IMR-90 (cell line): ENCODE results near the gene XIAP. TPM values are rescaled to one million over a fixed set of nuclear protein-coding genes. Genes with fewer than 3 reads are reported as not detected.

ENCODE experiments used
- ATAC-seq: fragments of 200-7000 bp; cut with Tn5 transposase; 2 replicates; pipeline ENCODE4 v1.9.1; 2020; ENCODE audit warnings: low read depth, mild to moderate bottlenecking, moderate library complexity
- BruUV-seq: library from RNA; stranded (reverse); fragments of 400-500 nt; replicated peaks from 2 replicates; lab custom pipeline; 2021; lab: Mats Ljungman, UMichigan
- CTCF ChIA-PET: fragments of 300-600 bp; formaldehyde crosslinking; extraction: SDS; loops from one replicate; lab custom pipeline; 2021; ENCODE audit warnings: antibody characterized with exemption; lab: Yijun Ruan, JAX
- POLR2A ChIA-PET: fragments of 300-600 bp; sonication (Branson Sonifier 250); formaldehyde crosslinking; loops from one replicate; lab custom pipeline; 2022; ENCODE audit warnings: antibody characterized with exemption; ENCODE audit not compliant: unreplicated experiment; lab: Charles Lee
- DNase-seq: peaks from one replicate; pipeline ENCODE4 v3.0.0; 2013
- H2AFZ ChIP-seq: replicated peaks from 2 replicates; pipeline ENCODE3; 2013; ENCODE audit warnings: low read length, mild to moderate bottlenecking; ENCODE audit not compliant: poor library complexity
- H2AK5ac ChIP-seq: 2 replicates; pipeline ENCODE4 v1.6.1; 2013; ENCODE audit warnings: low read depth, low read length, inconsistent platforms
- H2AK9ac ChIP-seq: replicated peaks from 2 replicates; pipeline ENCODE3; 2013; ENCODE audit warnings: mild to moderate bottlenecking, low read depth, low read length, moderate library complexity; ENCODE audit not compliant: poor library complexity
- H2BK120ac ChIP-seq: 2 replicates; pipeline ENCODE4 v1.6.1; 2013; ENCODE audit warnings: low read depth, low read length, inconsistent platforms
- H2BK15ac ChIP-seq: 3 replicates; pipeline ENCODE4 v1.6.1; 2013; ENCODE audit warnings: low read depth, low read length, inconsistent platforms
- H2BK20ac ChIP-seq: 2 replicates; pipeline ENCODE4 v1.6.1; 2013; ENCODE audit warnings: low read depth, mild to moderate bottlenecking, inconsistent platforms, low read length, moderate library complexity
- H2BK5ac ChIP-seq: 2 replicates; pipeline ENCODE4 v1.6.1; 2013; ENCODE audit warnings: mild to moderate bottlenecking, low read depth, low read length, inconsistent platforms; ENCODE audit not compliant: poor library complexity, severe bottlenecking
- H3K14ac ChIP-seq: replicated peaks from 2 replicates; pipeline ENCODE4 v1.6.1; 2013; ENCODE audit warnings: low read depth, low read length, inconsistent platforms
- H3K18ac ChIP-seq: 2 replicates; pipeline ENCODE4 v1.6.1; 2013; ENCODE audit warnings: low read depth, low read length, control low read depth
- H3K23ac ChIP-seq: 2 replicates; pipeline ENCODE4 v1.6.1; 2013; ENCODE audit warnings: low read depth, low read length, inconsistent platforms
- H3K27ac ChIP-seq: 2 replicates; pipeline ENCODE4 v1.5.1; 2013; ENCODE audit warnings: mild to moderate bottlenecking, control low read depth, low read length; ENCODE audit not compliant: insufficient read depth
- H3K27me3 ChIP-seq: 2 replicates; pipeline ENCODE4 v1.6.1; 2013; ENCODE audit warnings: low read length; ENCODE audit not compliant: control insufficient read depth, insufficient read depth
- H3K36me3 ChIP-seq: 2 replicates; pipeline ENCODE4 v1.6.1; 2013; ENCODE audit warnings: low read length, mixed read lengths; ENCODE audit not compliant: control insufficient read depth, insufficient read depth
- H3K4ac ChIP-seq: 2 replicates; pipeline ENCODE4 v1.6.1; 2013; ENCODE audit warnings: low read depth, low read length, inconsistent platforms
- H3K4me1 ChIP-seq: 2 replicates; pipeline ENCODE4 v1.6.1; 2013; ENCODE audit warnings: low read length, mixed read lengths; ENCODE audit not compliant: control insufficient read depth, insufficient read depth
- H3K4me2 ChIP-seq: 2 replicates; pipeline ENCODE4 v1.6.1; 2013; ENCODE audit warnings: low read depth, mild to moderate bottlenecking, control low read depth, low read length, moderate library complexity
- H3K4me3 ChIP-seq: 2 replicates; pipeline ENCODE4 v1.5.1; 2013; ENCODE audit warnings: low read depth, mild to moderate bottlenecking, control low read depth, low read length, moderate library complexity; ENCODE audit not compliant: insufficient read depth
- H3K56ac ChIP-seq: 2 replicates; pipeline ENCODE4 v1.6.1; 2013; ENCODE audit warnings: low read length, inconsistent platforms; ENCODE audit not compliant: insufficient read depth; ENCODE audit errors: extremely low read depth
- H3K79me1 ChIP-seq, 2 experiments: 2 replicates each; pipeline ENCODE4 v1.6.1; 2013; ENCODE audit warnings: low read length in 2 of 2, inconsistent platforms in 1 of 2, low read depth in 1 of 2
- H3K9ac ChIP-seq: 2 replicates; pipeline ENCODE4 v1.6.1; 2013; ENCODE audit warnings: low read depth, low read length, control low read depth
- H3K9me1 ChIP-seq: 2 replicates; pipeline ENCODE4 v1.6.1; 2013; ENCODE audit warnings: low read length, inconsistent platforms; ENCODE audit not compliant: insufficient read depth
- H3K9me3 ChIP-seq: 2 replicates; pipeline ENCODE4 v1.6.1; 2013; ENCODE audit warnings: low read length; ENCODE audit not compliant: control insufficient read depth, insufficient read depth
- H4K20me1 ChIP-seq: 2 replicates; pipeline ENCODE4 v1.6.1; 2013; ENCODE audit warnings: low read length, inconsistent platforms; ENCODE audit not compliant: insufficient read depth
- H4K5ac ChIP-seq: 2 replicates; pipeline ENCODE4 v1.6.1; 2013; ENCODE audit warnings: mild to moderate bottlenecking, low read depth, low read length, control low read depth
- H4K8ac ChIP-seq, 2 experiments: 2 replicates each; pipeline ENCODE4 v1.6.1; 2013; ENCODE audit warnings: low read depth in 2 of 2, low read length in 2 of 2, control low read depth in 1 of 2, inconsistent platforms in 1 of 2
- H4K91ac ChIP-seq: 2 replicates; pipeline ENCODE4 v1.6.1; 2013; ENCODE audit warnings: low read depth, low read length, inconsistent platforms; ENCODE audit not compliant: insufficient read depth
- BHLHE40 ChIP-seq: fragments of 150-350 bp; IDR thresholded peaks from 2 replicates; pipeline ENCODE4 v1.6.1; 2016; ENCODE audit warnings: mild to moderate bottlenecking, low read depth, low read length
- CEBPB ChIP-seq: IDR thresholded peaks from 2 replicates; pipeline ENCODE4 v1.6.1; 2012; ENCODE audit warnings: low read depth, low read length, improper control_type of control experiment
- CHD1 ChIP-seq: IDR thresholded peaks from 2 replicates; pipeline ENCODE4 v1.6.1; 2012; ENCODE audit warnings: low read depth, low read length, improper control_type of control experiment
- FOS ChIP-seq: fragments of 150-350 bp; IDR thresholded peaks from 2 replicates; pipeline ENCODE4 v1.6.1; 2016; ENCODE audit warnings: low read depth, low read length
- MAFK ChIP-seq: IDR thresholded peaks from 2 replicates; pipeline ENCODE4 v1.6.1; 2012; ENCODE audit warnings: low read depth, low read length, improper control_type of control experiment
- MAZ ChIP-seq: IDR thresholded peaks from 2 replicates; pipeline ENCODE4 v1.6.1; 2012; ENCODE audit warnings: low read depth, mild to moderate bottlenecking, low read length, improper control_type of control experiment, moderate library complexity, borderline replicate concordance
- MXI1 ChIP-seq: IDR thresholded peaks from 2 replicates; pipeline ENCODE4 v1.6.1; 2012; ENCODE audit warnings: low read depth, mild to moderate bottlenecking, low read length, moderate library complexity, borderline replicate concordance
- NFE2L2 ChIP-seq: fragments of 150-350 bp; IDR thresholded peaks from 2 replicates; pipeline ENCODE4 v1.6.1; 2016; ENCODE audit warnings: low read depth, mild to moderate bottlenecking, low read length
- POLR2A ChIP-seq: IDR thresholded peaks from 2 replicates; pipeline ENCODE4 v1.6.1; 2012; ENCODE audit warnings: mild to moderate bottlenecking, low read depth, low read length
- RAD21 ChIP-seq: IDR thresholded peaks from 2 replicates; pipeline ENCODE4 v1.6.1; 2012; ENCODE audit warnings: low read length, improper control_type of control experiment
- RCOR1 ChIP-seq: IDR thresholded peaks from 2 replicates; pipeline ENCODE4 v1.6.1; 2012; ENCODE audit warnings: mild to moderate bottlenecking, low read length, improper control_type of control experiment; ENCODE audit not compliant: insufficient replicate concordance
- RFX5 ChIP-seq: IDR thresholded peaks from 2 replicates; pipeline ENCODE4 v1.8.0; 2012; ENCODE audit warnings: low read depth, mild to moderate bottlenecking, low read length, moderate library complexity
- SMC3 ChIP-seq: fragments of 150-350 bp; IDR thresholded peaks from 2 replicates; pipeline ENCODE4 v1.6.1; 2016; ENCODE audit warnings: low read depth, mild to moderate bottlenecking, antibody characterized with exemption, low read length, moderate library complexity
- WGBS, 2 experiments: methylation state at CpG; one replicate each; pipeline versions ENCODE4 v1.1.5 to v1.1.7; 2013; ENCODE audit warnings: missing lambda C conversion rate in 2 of 2; ENCODE audit not compliant: insufficient read length in 1 of 2; ENCODE audit errors: extremely low coverage in 2 of 2; 5-methylcytosine and 5-hydroxymethylcytosine counted together
- dilution Hi-C: fragments of 300-500 bp; cut with HindIII; formaldehyde crosslinking; loops from one replicate; pipeline ENCODE4 v1.14.3; 2018; ENCODE audit warnings: low sequenced_read_pairs; ENCODE audit not compliant: unreplicated experiment
- in situ Hi-C: fragments of 300-500 bp; cut with MboI; formaldehyde crosslinking; loops from 3 replicates; pipeline ENCODE4 v1.14.3; 2019; ENCODE audit warnings: low sequenced_read_pairs, inconsistent platforms, mixed read lengths
- intact Hi-C: fragments of 100-400 bp; cut with micrococcal nuclease; formaldehyde crosslinking; loops from 2 replicates; pipeline ENCODE4 v1.10.0; 2022
- polyA plus RNA-seq, 3 experiments: library from polyadenylated mRNA; depleted of rRNA; stranded (reverse); fragments of >200 nt; gene quantifications; 2 replicates each; pipeline ENCODE4 v1.2.3, GENCODE V29; 2012; ENCODE audit warnings: low replicate concordance in 1 of 3
- total RNA-seq: library from RNA; depleted of rRNA; stranded (reverse); fragments of >200 nt; gene quantifications from 2 replicates; pipeline ENCODE4 v1.2.3, GENCODE V29; 2012
- TF ChIP-seq, protein P1 (sequence below): fragments of 150-350 bp; IDR thresholded peaks from 2 replicates; pipeline ENCODE4 v1.6.1; 2016; ENCODE audit warnings: low read depth, mild to moderate bottlenecking, low read length, moderate library complexity, borderline replicate concordance
- TF ChIP-seq, protein P2 (sequence below): fragments of 150-350 bp; IDR thresholded peaks from 2 replicates; pipeline ENCODE4 v1.6.1; 2017; ENCODE audit warnings: mild to moderate bottlenecking, antibody characterized with exemption, low read length, low read depth
- TF ChIP-seq, protein P3 (sequence below): conservative IDR thresholded peaks from 2 replicates; pipeline ENCODE4 v1.5.1; 2012; ENCODE audit warnings: mild to moderate bottlenecking, low read depth, low read length, improper control_type of control experiment

XIAP gene
- total and polyA plus RNA-seq, 2 of the 4 experiments (the other 2 are of a cell fraction), result 8.1 to 17.4 TPM

DNA sequence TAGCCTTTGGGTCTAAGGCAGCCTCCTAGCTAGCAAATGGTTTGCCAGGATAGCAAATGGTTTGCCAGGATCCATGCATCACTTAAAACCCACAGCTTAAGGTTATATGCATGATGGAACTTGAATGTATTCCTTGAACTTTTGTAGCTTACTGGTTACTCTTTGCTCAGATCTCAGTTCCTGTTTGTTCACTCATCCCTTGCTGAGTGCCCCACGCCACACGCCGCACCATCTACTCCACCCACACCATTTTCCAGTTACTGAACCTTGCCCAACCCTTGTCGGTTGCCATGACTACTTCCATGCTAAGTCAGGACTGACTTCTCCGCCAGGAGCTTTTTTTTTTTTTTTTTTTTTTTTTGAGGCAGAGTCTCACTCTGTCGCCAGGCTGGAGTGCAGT, 29.5 kb upstream of the XIAP start:
- no peak for ATAC-seq
- Histone ChIP-seq H3K36me3 (no peaks in the 10 kb centered on the region), H3K9me3 (no peaks in the 10 kb centered on the region), H2BK20ac (no peak overlapping the region), H3K9me1 (no peaks in the 10 kb centered on the region), H4K20me1 (no peaks in the 10 kb centered on the region), H3K4me3 (no peak overlapping the region), H4K8ac (no peak overlapping the region), H3K27me3 (no peaks in the 10 kb centered on the region), H3K79me1 (no peaks in the 10 kb centered on the region), H3K4ac (no peak overlapping the region), H2AK5ac (no peak overlapping the region), H3K23ac (no peak overlapping the region), H3K56ac (no peak overlapping the region), H3K4me2 (no peak overlapping the region), H4K91ac (no peak overlapping the region), H3K4me1 (no peaks in the 10 kb centered on the region), H2BK120ac (no peak overlapping the region), H4K5ac (no peak overlapping the region), H2AFZ (no peak overlapping the region), H2BK15ac (no peak overlapping the region), H3K14ac (no peak overlapping the region), H3K9ac (no peak overlapping the region), H2AK9ac (no peak overlapping the region), H3K18ac (no peak overlapping the region), H3K27ac (no peak overlapping the region), H2BK5ac (no peak overlapping the region)
- POLR2A ChIA-PET, result no interaction called here
- intact Hi-C loops (no loop called here), in situ Hi-C loops (no loop called here), dilution Hi-C loops (no loop called here)
- WGBS, 2 experiments, result no CpG with 5 or more reads among the region's 6 CpGs
- BruUV-seq, result no TSS peak
- no peak for DNase-seq
- TF ChIP-seq, protein P1, sequence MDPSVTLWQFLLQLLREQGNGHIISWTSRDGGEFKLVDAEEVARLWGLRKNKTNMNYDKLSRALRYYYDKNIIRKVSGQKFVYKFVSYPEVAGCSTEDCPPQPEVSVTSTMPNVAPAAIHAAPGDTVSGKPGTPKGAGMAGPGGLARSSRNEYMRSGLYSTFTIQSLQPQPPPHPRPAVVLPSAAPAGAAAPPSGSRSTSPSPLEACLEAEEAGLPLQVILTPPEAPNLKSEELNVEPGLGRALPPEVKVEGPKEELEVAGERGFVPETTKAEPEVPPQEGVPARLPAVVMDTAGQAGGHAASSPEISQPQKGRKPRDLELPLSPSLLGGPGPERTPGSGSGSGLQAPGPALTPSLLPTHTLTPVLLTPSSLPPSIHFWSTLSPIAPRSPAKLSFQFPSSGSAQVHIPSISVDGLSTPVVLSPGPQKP, result no peak
- no peak for TF ChIP-seq RAD21
- no peak for TF ChIP-seq CEBPB
- TF ChIP-seq, protein P2, sequence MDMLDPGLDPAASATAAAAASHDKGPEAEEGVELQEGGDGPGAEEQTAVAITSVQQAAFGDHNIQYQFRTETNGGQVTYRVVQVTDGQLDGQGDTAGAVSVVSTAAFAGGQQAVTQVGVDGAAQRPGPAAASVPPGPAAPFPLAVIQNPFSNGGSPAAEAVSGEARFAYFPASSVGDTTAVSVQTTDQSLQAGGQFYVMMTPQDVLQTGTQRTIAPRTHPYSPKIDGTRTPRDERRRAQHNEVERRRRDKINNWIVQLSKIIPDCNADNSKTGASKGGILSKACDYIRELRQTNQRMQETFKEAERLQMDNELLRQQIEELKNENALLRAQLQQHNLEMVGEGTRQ, result no peak
- no peak for TF ChIP-seq POLR2A
- TF ChIP-seq SMC3, result no peak
- no peak for TF ChIP-seq NFE2L2
- no peak for TF ChIP-seq BHLHE40
- TF ChIP-seq, protein P3, sequence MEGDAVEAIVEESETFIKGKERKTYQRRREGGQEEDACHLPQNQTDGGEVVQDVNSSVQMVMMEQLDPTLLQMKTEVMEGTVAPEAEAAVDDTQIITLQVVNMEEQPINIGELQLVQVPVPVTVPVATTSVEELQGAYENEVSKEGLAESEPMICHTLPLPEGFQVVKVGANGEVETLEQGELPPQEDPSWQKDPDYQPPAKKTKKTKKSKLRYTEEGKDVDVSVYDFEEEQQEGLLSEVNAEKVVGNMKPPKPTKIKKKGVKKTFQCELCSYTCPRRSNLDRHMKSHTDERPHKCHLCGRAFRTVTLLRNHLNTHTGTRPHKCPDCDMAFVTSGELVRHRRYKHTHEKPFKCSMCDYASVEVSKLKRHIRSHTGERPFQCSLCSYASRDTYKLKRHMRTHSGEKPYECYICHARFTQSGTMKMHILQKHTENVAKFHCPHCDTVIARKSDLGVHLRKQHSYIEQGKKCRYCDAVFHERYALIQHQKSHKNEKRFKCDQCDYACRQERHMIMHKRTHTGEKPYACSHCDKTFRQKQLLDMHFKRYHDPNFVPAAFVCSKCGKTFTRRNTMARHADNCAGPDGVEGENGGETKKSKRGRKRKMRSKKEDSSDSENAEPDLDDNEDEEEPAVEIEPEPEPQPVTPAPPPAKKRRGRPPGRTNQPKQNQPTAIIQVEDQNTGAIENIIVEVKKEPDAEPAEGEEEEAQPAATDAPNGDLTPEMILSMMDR, result no peak
- no peak for TF ChIP-seq RCOR1
- no peak for TF ChIP-seq MAFK
- TF ChIP-seq RFX5, result no peak
- no peak for TF ChIP-seq FOS
- TF ChIP-seq MXI1, result no peak
- no peak for TF ChIP-seq CHD1
- TF ChIP-seq MAZ, result no peak
- CTCF ChIA-PET, result no interaction called here
